ENCODE results near the gene DCBLD2.

The DCBLD2 gene

GRCh38 chr3:98770261-98771039 lies 131.0 kb downstream of the DCBLD2 start:
- DNase-seq (ENCODE audit: low read depth) = no peak
- H3K4me3 ChIP-seq (ENCODE audit: low read depth, low read length) = no peak overlapping the region
- TF ChIP-seq, protein P1, sequence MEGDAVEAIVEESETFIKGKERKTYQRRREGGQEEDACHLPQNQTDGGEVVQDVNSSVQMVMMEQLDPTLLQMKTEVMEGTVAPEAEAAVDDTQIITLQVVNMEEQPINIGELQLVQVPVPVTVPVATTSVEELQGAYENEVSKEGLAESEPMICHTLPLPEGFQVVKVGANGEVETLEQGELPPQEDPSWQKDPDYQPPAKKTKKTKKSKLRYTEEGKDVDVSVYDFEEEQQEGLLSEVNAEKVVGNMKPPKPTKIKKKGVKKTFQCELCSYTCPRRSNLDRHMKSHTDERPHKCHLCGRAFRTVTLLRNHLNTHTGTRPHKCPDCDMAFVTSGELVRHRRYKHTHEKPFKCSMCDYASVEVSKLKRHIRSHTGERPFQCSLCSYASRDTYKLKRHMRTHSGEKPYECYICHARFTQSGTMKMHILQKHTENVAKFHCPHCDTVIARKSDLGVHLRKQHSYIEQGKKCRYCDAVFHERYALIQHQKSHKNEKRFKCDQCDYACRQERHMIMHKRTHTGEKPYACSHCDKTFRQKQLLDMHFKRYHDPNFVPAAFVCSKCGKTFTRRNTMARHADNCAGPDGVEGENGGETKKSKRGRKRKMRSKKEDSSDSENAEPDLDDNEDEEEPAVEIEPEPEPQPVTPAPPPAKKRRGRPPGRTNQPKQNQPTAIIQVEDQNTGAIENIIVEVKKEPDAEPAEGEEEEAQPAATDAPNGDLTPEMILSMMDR (IDR thresholded peaks at IDR 0.05; ENCODE audit: control insufficient read depth, extremely low read depth, insufficient read depth) = no peak

GRCh38 chr3:98769448-98769847 lies 132.0 kb downstream of the DCBLD2 start:
- TF ChIP-seq, protein P1 (IDR thresholded peaks at IDR 0.05; ENCODE audit: control insufficient read depth, extremely low read depth, insufficient read depth) = no peak
- H3K4me3 ChIP-seq (ENCODE audit: low read depth, low read length) = no peak overlapping the region
- DNase-seq (ENCODE audit: low read depth) = no peak

- TF ChIP-seq, protein P1 (IDR thresholded peaks at IDR 0.05; ENCODE audit: control insufficient read depth, extremely low read depth, insufficient read depth) = no peak
- DNase-seq (ENCODE audit: low read depth) = no peak
- H3K4me3 ChIP-seq (ENCODE audit: low read depth, low read length) = no peak overlapping the region
These were observed 132.5 kb downstream of the DCBLD2 start for GRCh38 chr3:98768961-98769360.

- H3K4me3 ChIP-seq (ENCODE audit: low read depth, low read length) = no peak overlapping the region
- TF ChIP-seq, protein P1 (IDR thresholded peaks at IDR 0.05; ENCODE audit: control insufficient read depth, extremely low read depth, insufficient read depth) = no peak
- DNase-seq (ENCODE audit: low read depth) = no peak
These were observed 134.6 kb downstream of the DCBLD2 start for GRCh38 chr3:98766924-98767323.

DNA sequence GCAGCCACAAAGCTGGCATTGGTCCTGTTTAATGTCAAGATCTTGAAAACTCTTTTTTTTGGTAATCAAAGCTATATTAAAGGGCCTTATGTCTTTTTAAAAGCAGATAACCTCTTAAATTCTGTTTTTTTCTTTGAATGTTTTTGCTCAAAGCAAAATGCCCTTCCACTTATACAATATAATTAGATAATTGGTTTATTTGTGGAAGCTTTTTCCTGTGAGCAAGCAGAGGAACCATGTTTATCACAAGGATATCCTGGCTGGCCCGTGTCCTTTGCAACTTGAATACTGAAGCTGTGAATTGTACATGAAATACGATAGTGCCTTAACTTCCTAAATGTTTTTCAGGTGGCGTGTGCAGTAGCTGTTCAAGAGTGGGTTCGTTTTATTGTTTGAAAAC lies 135.8 kb downstream of the DCBLD2 start:
- H3K4me3 ChIP-seq (ENCODE audit: low read depth, low read length) = no peak overlapping the region
- TF ChIP-seq, protein P1 (IDR thresholded peaks at IDR 0.05; ENCODE audit: control insufficient read depth, extremely low read depth, insufficient read depth) = no peak
- no peak for DNase-seq (ENCODE audit: low read depth)

GRCh38 chr3:98764472-98764884 lies 137.0 kb downstream of the DCBLD2 start:
- TF ChIP-seq, protein P1 (IDR thresholded peaks at IDR 0.05; ENCODE audit: control insufficient read depth, extremely low read depth, insufficient read depth) = no peak
- DNase-seq (ENCODE audit: low read depth) = no peak
- H3K4me3 ChIP-seq (ENCODE audit: low read depth, low read length) = no peak overlapping the region

All from LNCaP clone FGC (cell line).